BE2C (cell line): ENCODE measurements around the gene CDC14B.

Experiments used
- DNase-seq: peaks from one replicate; pipeline ENCODE4 v3.0.0-alpha.2; 2020
- H3K27me3 ChIP-seq: fragments of 250-450 bp; sonication (Bioruptor Pico); 2 replicates; pipeline ENCODE4 v1.5.1; 2020; ENCODE audit warnings: mild to moderate bottlenecking
- H3K36me3 ChIP-seq: fragments of 250-450 bp; sonication (Bioruptor Pico); 2 replicates; pipeline ENCODE4 v1.5.1; 2020; ENCODE audit warnings: mild to moderate bottlenecking
- H3K4me1 ChIP-seq: fragments of 250-450 bp; sonication (Bioruptor Pico); 2 replicates; pipeline ENCODE4 v1.5.1; 2020
- H3K4me3 ChIP-seq: 2 replicates; pipeline ENCODE4 v1.5.1; 2011; ENCODE audit warnings: low read depth, low read length
- H3K9me3 ChIP-seq: fragments of 250-450 bp; sonication (Bioruptor Pico); 2 replicates; pipeline ENCODE4 v1.5.1; 2020
- TF ChIP-seq, protein P1 (sequence below): IDR thresholded peaks from 2 replicates; pipeline ENCODE4 v1.5.1; 2012; ENCODE audit warnings: mild to moderate bottlenecking, low read depth, low read length

Gene CDC14B

DNA sequence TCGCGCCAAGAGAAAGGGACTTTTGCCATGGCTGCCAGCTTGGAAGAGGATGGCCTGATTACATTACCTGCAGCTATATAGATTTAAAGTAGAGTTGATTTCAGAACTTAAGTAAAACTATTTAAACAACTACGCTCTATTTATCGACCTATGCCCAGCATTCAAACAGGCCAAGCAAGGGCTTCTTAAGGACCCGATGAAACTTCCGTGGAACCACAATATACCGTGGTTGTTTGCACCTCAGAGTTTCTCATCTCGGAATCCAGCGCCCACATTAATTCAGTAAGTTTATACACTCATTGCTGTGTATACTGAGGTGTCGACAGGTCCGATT lies 505 bp upstream of the CDC14B start:
- Histone ChIP-seq H3K36me3 (no peaks in the 10 kb centered on the region), H3K9me3 (no peaks in the 10 kb centered on the region), H3K4me1 (peaks cover 3% of the 10 kb centered on the region), H3K4me3 (peak overlapping the region; percentile 47), H3K27me3 (peaks cover 5% of the 10 kb centered on the region; the same call in 1 of the 2 replicates)
- DNase-seq, result no peak
- TF ChIP-seq, protein P1, sequence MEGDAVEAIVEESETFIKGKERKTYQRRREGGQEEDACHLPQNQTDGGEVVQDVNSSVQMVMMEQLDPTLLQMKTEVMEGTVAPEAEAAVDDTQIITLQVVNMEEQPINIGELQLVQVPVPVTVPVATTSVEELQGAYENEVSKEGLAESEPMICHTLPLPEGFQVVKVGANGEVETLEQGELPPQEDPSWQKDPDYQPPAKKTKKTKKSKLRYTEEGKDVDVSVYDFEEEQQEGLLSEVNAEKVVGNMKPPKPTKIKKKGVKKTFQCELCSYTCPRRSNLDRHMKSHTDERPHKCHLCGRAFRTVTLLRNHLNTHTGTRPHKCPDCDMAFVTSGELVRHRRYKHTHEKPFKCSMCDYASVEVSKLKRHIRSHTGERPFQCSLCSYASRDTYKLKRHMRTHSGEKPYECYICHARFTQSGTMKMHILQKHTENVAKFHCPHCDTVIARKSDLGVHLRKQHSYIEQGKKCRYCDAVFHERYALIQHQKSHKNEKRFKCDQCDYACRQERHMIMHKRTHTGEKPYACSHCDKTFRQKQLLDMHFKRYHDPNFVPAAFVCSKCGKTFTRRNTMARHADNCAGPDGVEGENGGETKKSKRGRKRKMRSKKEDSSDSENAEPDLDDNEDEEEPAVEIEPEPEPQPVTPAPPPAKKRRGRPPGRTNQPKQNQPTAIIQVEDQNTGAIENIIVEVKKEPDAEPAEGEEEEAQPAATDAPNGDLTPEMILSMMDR, result no peak

DNA sequence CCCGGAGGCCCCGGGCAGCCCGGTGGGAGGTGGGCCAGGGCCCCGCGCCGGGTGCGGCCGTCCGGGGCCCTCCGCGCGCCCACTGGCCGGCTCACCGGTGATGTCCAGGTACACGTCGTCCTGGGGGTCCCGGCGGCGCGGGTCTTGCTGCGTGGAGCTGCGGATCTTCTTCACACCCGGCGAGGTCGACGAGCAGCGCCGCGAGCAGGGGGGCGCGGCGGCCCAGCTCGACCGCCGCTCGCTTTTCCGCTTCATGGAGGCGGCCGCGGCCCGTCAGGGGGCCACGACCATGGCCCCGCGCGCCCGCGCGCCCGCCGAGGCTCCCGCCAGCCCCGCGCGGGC lies 548 bp downstream of the CDC14B start:
- DNase-seq, result no peak
- TF ChIP-seq, protein P1, result no peak
- Histone ChIP-seq H3K4me1 (peaks cover 3% of the 10 kb centered on the region), H3K36me3 (no peaks in the 10 kb centered on the region), H3K4me3 (peak overlapping the region; percentile 63), H3K9me3 (no peaks in the 10 kb centered on the region), H3K27me3 (peaks cover 5% of the 10 kb centered on the region; the same call in 1 of the 2 replicates)

DNA sequence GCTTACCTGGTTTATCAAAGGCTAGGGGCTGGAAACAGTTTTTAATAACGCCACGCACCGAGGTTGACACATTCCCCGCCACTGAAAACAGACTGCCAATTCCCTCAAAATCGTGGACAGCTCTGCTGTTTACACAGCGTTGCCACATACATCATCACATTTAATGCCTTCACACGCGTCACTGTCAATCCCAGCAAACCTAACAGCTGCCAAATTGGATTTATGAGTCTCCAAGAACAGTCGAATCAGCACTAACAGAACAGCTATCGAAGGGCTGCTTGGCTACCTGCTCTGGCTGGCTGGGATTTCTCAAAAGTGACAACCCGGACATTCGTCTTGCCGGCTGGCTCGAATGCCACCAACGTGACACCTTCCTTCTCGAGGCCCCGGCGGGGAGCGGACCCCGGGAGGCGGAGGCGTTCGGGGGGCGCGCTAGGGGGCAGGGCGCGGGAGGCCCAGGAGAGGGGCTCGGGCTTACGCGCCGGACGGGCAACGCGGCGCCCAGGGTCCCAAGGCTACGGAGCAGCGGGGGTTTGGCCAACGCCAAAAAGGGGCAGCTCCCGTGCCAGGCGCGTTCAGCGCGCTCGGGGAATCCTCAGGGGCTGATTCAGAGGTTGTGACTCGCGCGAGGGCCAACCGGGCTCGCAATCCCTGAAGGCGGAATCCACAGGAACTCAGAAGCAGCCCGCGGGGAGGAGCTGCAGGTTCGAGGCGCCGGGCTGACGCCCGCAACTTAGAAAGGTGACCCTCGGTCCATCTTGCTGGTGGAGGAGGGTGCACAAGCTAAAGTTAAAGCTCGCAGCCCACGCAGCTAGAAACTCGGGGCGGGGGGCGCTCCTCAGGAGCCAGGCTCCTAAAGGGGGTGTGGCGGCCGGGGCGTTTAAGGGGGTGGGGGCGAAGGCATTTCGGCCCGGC lies 1.2 kb downstream of the CDC14B start:
- Histone ChIP-seq H3K4me1 (peaks cover 3% of the 10 kb centered on the region), H3K27me3 (peaks cover 5% of the 10 kb centered on the region; the same call in 1 of the 2 replicates), H3K36me3 (no peaks in the 10 kb centered on the region), H3K9me3 (no peaks in the 10 kb centered on the region), H3K4me3 (peak overlapping the region; percentile 63)
- DNase-seq, result peak; percentile 29
- TF ChIP-seq, protein P1, result no peak

DNA sequence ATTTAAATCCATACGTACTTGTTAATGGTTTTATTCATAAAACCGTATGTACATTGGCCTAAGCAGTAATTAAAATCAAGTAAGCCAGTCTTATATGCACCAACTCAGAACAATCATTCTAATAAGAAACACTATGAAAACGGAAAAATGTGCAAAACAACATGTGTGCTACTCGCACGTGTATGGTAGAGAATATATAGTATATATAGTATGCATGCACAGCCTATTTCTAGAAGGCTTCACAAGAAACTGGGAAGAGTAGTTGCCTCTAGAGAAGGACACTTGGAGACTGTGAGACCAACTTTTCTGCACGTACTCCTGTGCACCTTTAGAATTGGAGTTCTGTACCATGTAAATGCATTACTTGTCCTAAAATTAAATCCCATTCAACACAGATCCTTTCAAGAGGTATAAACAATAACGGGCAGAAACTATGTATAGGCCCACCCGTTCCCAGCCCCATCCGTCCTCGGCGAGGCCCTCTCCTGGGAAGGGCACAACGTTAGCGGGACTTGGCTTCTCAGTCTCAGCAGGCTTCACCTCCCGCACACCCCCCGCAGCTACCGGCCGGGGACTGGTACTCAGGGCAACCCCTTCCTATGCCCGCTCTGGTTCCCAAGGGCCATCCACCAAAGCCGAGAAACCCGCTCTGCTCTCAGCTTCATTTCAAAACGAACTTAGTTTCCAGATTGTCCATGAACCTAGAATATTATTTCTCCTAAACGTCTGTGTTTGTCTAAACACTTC lies 2.0 kb downstream of the CDC14B start:
- peak; percentile 11 for DNase-seq
- H3K4me3 ChIP-seq, result no peak overlapping the region
- H3K4me1 ChIP-seq, result peaks cover 3% of the 10 kb centered on the region
- H3K36me3 ChIP-seq, result no peaks in the 10 kb centered on the region
- TF ChIP-seq, protein P1, result no peak
- no peaks in the 10 kb centered on the region for H3K9me3 ChIP-seq
- peaks cover 5% of the 10 kb centered on the region; the same call in 1 of the 2 replicates for H3K27me3 ChIP-seq

DNA sequence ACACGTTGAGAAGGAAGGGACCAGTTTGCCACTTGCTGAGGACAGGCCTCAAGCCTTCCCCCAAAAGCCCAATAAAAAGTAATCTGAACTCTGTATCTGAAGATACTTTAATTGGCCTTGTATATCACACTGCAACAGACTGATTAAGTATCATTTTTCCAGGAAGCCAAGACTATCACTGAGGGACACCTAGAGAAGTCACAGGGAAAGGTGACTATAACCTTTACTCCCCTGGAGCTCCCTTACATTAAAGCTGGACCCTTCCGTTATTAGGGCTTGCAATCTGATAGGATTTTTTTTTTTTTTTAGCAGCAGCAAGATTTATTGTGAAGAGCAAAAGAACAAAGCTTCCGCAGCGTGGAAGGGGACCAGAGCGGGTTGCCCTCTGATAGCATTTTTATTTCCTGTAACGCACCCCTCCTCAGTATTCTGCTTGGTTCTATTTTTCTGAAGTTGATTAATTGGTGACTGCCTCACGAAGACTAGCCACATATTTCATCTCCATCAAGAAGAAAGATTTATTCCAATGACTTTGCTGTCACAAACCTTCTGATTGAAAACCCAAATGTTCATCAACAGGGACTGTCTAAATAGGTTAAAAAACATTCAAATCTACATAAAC lies 2.7 kb downstream of the CDC14B start:
- Histone ChIP-seq H3K9me3 (no peaks in the 10 kb centered on the region), H3K4me1 (peaks cover 9% of the 10 kb centered on the region), H3K4me3 (no peak overlapping the region), H3K27me3 (peaks cover 5% of the 10 kb centered on the region; the same call in 1 of the 2 replicates), H3K36me3 (no peaks in the 10 kb centered on the region)
- DNase-seq, result no peak
- TF ChIP-seq, protein P1, result no peak
